Activated CD4-positive, alpha-beta T cell treated with anti-CD3 and anti-CD28 coated beads, Interleukin-2, amount 10 ng/mL, durations not matched to agents 24 days and 14 days (primary cell): ENCODE measurements around the gene RAI14. TPM values are rescaled to one million over a fixed set of nuclear protein-coding genes. Genes with fewer than 3 reads are reported as not detected.

Experiments used
- DNase-seq: peaks from one replicate; pipeline ENCODE4 v3.0.0; 2022
- H3K27ac Mint-ChIP-seq: one replicate; pipeline ENCODE4 v1.8.0; 2022; ENCODE audit warnings: mild to moderate bottlenecking, mixed read lengths
- H3K27me3 Mint-ChIP-seq: one replicate; pipeline ENCODE4 v1.8.0; 2022; ENCODE audit warnings: mixed read lengths
- H3K36me3 Mint-ChIP-seq: one replicate; pipeline ENCODE4 v1.8.0; 2022; ENCODE audit warnings: low read depth, mild to moderate bottlenecking, mixed read lengths
- H3K4me1 Mint-ChIP-seq: one replicate; pipeline ENCODE4 v1.8.0; 2021; ENCODE audit warnings: mixed read lengths
- H3K4me3 Mint-ChIP-seq: one replicate; pipeline ENCODE4 v1.8.0; 2022; ENCODE audit warnings: mild to moderate bottlenecking, moderate library complexity, mixed read lengths
- H3K9me3 Mint-ChIP-seq: one replicate; pipeline ENCODE4 v1.8.0; 2021; ENCODE audit warnings: mixed read lengths
- intact Hi-C: fragments of 100-400 bp; cut with micrococcal nuclease; formaldehyde crosslinking; loops from one replicate; pipeline ENCODE4 v1.15.1; 2023
- total RNA-seq: library from RNA; stranded (reverse); gene quantifications from 2 replicates; pipeline ENCODE4 v1.2.3, GENCODE V29; 2022

RAI14 gene
- total RNA-seq, 1 donor from 2014 or later = 5.1 TPM

DNA sequence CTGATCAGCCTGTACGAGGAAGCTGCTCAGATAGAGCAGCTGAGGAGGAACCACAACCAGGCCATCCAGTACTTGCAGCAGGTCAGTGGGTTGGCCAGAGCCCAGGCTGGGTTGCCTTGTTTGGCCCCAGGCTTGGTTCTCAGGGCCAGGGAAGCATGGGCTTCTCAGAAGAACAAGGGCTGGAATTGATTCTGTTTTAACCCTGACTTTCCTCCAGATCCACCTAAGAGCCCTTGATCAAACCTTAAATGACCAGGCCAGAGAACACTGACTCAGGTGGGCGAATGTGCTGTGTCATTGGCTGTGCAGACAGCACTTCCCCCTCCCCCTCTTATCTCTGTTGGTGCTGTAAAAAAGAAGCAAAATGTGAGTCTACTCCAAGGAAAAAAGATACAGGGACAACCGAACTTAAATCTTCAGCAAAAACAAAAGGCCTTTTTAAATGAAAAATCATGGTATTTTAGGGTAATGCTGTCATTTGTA is 210.9 kb downstream of the RAI14 start:
- Mint-ChIP-seq H3K27ac (no peak overlapping the region), H3K4me3 (no peak overlapping the region), H3K9me3 (no peaks in the 10 kb centered on the region), H3K36me3 (no peaks in the 10 kb centered on the region), H3K4me1 (no peaks in the 10 kb centered on the region), H3K27me3 (no peaks in the 10 kb centered on the region)
- intact Hi-C loops = no loop called here
- no peak for DNase-seq

DNA sequence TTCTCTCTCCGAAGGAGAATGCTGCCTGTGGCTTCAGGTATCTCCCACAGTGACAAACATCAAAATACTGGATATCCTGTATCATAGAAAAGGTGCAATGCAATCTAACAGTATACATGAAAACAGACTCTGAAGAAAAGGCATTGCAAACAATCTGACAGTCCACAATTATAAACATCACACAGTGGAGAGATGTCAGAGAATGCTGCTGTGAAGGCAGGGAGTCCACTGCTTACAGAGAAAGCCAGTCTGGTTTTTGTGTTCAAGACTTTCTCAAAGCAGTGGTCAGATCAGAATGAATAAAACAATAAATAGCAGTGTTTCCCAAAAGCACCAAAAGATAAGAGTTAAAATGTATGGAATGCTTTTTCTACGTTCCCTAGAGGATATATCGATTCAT is 211.5 kb downstream of the RAI14 start:
- Mint-ChIP-seq H3K27me3 (no peaks in the 10 kb centered on the region), H3K36me3 (no peaks in the 10 kb centered on the region), H3K4me1 (no peaks in the 10 kb centered on the region), H3K9me3 (no peaks in the 10 kb centered on the region), H3K4me3 (no peak overlapping the region), H3K27ac (no peak overlapping the region)
- DNase-seq = no peak
- intact Hi-C loops = no loop called here

DNA sequence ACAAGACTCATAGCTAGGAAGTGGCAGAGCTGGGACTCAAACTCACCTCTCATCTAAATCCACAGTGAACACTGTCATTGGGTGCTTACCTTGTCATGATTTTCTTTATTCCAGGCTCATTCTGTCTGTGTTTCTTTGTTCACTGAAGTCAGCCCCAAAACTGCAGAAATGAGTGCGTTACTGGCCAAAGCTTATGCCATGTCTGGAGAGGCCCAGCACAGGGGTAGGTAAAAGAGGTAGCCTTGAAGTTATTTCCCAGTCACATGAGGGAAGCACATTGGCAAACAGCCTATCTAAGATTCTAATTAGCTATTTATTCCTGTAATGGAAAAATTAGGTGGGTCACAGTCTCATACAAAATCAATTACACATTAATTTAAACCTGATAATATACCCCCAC is 212.7 kb downstream of the RAI14 start:
- H3K27me3 Mint-ChIP-seq = peaks cover 5% of the 10 kb centered on the region
- H3K36me3 Mint-ChIP-seq = no peaks in the 10 kb centered on the region
- intact Hi-C loops = no loop called here
- no peak overlapping the region for H3K4me3 Mint-ChIP-seq
- H3K27ac Mint-ChIP-seq = no peak overlapping the region
- H3K4me1 Mint-ChIP-seq = no peaks in the 10 kb centered on the region
- H3K9me3 Mint-ChIP-seq = no peaks in the 10 kb centered on the region
- no peak for DNase-seq

DNA sequence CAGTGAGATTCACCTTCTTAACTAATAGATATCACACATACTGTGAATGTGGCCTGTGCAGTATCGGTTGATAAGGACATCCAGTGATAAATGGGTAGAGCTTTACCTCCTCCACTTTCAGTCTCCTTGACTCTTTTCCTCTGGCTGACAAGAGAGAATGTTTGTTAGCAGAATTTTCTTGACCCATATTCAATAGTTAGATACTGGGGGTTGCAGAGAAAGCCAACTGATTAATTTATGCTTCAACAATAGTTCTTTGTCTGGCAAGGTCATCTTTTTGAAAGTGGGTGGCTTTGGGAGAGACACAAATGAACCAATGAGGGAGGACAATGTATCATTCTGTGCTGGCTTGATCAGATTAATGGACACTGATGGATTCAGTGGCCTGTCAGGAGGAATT is 213.1 kb downstream of the RAI14 start:
- Mint-ChIP-seq H3K4me3 (no peak overlapping the region), H3K27ac (no peak overlapping the region), H3K36me3 (no peaks in the 10 kb centered on the region), H3K4me1 (no peaks in the 10 kb centered on the region), H3K27me3 (peaks cover 9% of the 10 kb centered on the region), H3K9me3 (no peaks in the 10 kb centered on the region)
- DNase-seq = no peak
- intact Hi-C loops = no loop called here

GRCh38 chr5:34870382-34870781 is 214.3 kb downstream of the RAI14 start:
- no peak for DNase-seq
- Mint-ChIP-seq H3K27ac (no peak overlapping the region), H3K27me3 (peaks cover 9% of the 10 kb centered on the region), H3K4me1 (no peaks in the 10 kb centered on the region), H3K9me3 (no peaks in the 10 kb centered on the region), H3K4me3 (no peak overlapping the region), H3K36me3 (no peaks in the 10 kb centered on the region)
- intact Hi-C loops = no loop called here

DNA sequence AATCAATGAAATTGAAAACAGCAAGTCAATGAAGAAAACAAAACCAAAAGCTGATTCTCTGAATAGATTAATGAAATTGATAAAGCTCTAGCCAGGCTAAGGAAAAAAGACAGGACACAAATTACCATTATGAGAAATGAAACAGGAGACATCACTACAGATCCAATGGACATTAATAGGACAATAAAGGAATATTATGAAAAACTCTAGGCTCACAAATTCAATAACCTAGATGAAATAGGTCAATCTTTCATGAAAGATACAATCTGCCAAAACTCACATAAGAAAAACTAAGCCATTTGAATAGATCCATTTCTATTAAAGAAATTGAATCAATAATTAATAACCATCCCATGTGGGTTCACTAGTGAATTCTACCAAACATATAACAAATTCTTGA is 220.1 kb downstream of the RAI14 start:
- Mint-ChIP-seq H3K4me1 (no peaks in the 10 kb centered on the region), H3K4me3 (no peak overlapping the region), H3K27ac (no peak overlapping the region), H3K9me3 (peaks cover 8% of the 10 kb centered on the region), H3K36me3 (no peaks in the 10 kb centered on the region), H3K27me3 (peaks cover 11% of the 10 kb centered on the region)
- no peak for DNase-seq
- intact Hi-C loops = no loop called here

GRCh38 chr5:34881246-34881645 is 225.1 kb downstream of the RAI14 start:
- intact Hi-C loops = no loop called here
- no peaks in the 10 kb centered on the region for H3K4me1 Mint-ChIP-seq
- H3K9me3 Mint-ChIP-seq = peaks cover 6% of the 10 kb centered on the region
- H3K4me3 Mint-ChIP-seq = no peak overlapping the region
- H3K27ac Mint-ChIP-seq = no peak overlapping the region
- DNase-seq = no peak
- peaks cover 12% of the 10 kb centered on the region for H3K27me3 Mint-ChIP-seq
- no peaks in the 10 kb centered on the region for H3K36me3 Mint-ChIP-seq

Other genes starting within 250 kb of the RAI14 start
- not detected in 2 replicates for gene TTC23L, start 182.8 kb downstream of the RAI14 start, total RNA-seq